GM12891 (cell line): ENCODE results near the gene FITM1.

ENCODE experiments used
- POLR2AphosphoS5 ChIP-seq: IDR thresholded peaks from 2 replicates; pipeline ENCODE4 v1.6.1; 2011; ENCODE audit warnings: low read depth, low read length, control low read depth
- POU2F2 ChIP-seq: IDR thresholded peaks from 2 replicates; pipeline ENCODE4 v1.6.1; 2011; ENCODE audit warnings: low read depth, mild to moderate bottlenecking, control low read depth, low read length, moderate library complexity

DNA sequence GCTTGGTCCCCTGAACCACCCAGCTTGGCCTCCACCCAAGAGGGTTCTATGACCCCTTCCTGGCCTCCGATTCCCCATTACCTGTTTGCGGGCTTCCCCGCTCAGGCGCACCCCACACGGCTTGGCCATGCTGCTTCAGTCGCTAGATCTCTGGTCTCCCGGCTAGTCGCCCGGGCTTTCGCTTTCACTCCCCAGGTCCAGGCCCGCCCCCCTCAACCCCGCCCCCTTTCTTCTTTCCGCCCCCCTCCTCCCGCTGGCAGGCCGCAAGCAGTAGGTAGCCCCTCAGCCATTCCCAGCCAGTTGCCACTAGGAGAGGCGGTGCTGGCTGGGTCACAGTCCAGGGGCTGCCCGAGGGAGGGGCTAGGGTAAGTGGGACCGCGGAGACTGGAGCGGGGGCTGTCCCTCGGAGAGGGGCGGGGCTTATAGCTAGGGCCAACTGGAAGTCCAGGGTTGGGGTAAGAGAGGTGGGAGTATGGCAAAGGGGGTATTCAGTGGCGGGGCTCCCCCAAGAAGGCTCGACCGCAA lies 16.1 kb downstream of the FITM1 start, which contains the start of gene PSME2:
- TF ChIP-seq POU2F2: 0 out of 2 replicates have a peak, but pooled peaks have one; percentile 12
- peak; percentile 83 for TF ChIP-seq POLR2AphosphoS5
